GM18511 (cell line): ENCODE data around the gene NAP1L1.
"Not testable (repeated sequence)": the region's sequence is repeated elsewhere in the genome, so short reads cannot be mapped to it uniquely, and the experiment has no call there.

ENCODE experiments used
- ATAC-seq: cut with Tn5 transposase; IDR thresholded peaks from one replicate; pipeline ENCODE4 v1.9.1; 2021; ENCODE audit warnings: mild to moderate bottlenecking, moderate library complexity; ENCODE audit not compliant: unreplicated experiment

NAP1L1 gene

GRCh38 chr12:75994069-75994740 lies 90.3 kb downstream of the NAP1L1 start:
- no peak for ATAC-seq

- ATAC-seq, result no peak
These were observed 92.7 kb downstream of the NAP1L1 start for GRCh38 chr12:75991753-75992152.

- no peak for ATAC-seq
These were observed 94.1 kb downstream of the NAP1L1 start for GRCh38 chr12:75990189-75990912.

GRCh38 chr12:75987709-75988108 lies 96.8 kb downstream of the NAP1L1 start:
- ATAC-seq, result not testable (repeated sequence)
